ENCODE measurements around the gene AUTS2. TPM values are rescaled to one million over a fixed set of nuclear protein-coding genes. Genes with fewer than 3 reads are reported as not detected.

Gene AUTS2
- total RNA-seq, 4 donors from 2014 or later, result 14.9 to 27.2 (median 17.5) TPM

DNA sequence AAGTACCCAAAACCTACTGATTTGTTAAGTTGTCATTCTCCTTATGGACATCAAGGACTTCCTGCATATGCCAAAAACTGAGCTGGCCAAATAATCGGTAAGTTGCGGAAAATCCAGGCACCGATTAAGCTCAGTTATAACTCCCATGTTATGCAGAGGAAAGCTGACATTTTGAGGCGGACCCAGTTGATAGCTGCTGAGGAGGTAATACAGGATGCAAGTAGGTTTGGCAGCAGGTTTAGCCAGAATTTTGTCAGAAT is 808.6 kb downstream of the AUTS2 start:
- intact Hi-C loops (cut with DNase I), result no loop called here
- Histone ChIP-seq H3K4me1 (peaks cover 0 to 11% of the 10 kb centered on the region in 2 donors), H3K9me3 (no peaks in the 10 kb centered on the region), H3K36me3 (no peaks in the 10 kb centered on the region), H3K27me3 (no peaks in the 10 kb centered on the region), H3K27ac (no peak overlapping the region), H3K4me3 (replicated peaks in 1 of 3) (no peak overlapping the region)
- no peak for DNase-seq
- WGBS, 2 donors, result 89 to 95% methylated on average over 4 of the region's 4 CpGs
- TF ChIP-seq POLR2A (IDR thresholded peaks at IDR 0.05), result no peak
- TF ChIP-seq, protein P1, sequence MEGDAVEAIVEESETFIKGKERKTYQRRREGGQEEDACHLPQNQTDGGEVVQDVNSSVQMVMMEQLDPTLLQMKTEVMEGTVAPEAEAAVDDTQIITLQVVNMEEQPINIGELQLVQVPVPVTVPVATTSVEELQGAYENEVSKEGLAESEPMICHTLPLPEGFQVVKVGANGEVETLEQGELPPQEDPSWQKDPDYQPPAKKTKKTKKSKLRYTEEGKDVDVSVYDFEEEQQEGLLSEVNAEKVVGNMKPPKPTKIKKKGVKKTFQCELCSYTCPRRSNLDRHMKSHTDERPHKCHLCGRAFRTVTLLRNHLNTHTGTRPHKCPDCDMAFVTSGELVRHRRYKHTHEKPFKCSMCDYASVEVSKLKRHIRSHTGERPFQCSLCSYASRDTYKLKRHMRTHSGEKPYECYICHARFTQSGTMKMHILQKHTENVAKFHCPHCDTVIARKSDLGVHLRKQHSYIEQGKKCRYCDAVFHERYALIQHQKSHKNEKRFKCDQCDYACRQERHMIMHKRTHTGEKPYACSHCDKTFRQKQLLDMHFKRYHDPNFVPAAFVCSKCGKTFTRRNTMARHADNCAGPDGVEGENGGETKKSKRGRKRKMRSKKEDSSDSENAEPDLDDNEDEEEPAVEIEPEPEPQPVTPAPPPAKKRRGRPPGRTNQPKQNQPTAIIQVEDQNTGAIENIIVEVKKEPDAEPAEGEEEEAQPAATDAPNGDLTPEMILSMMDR (IDR thresholded peaks at IDR 0.05), result no peak

DNA sequence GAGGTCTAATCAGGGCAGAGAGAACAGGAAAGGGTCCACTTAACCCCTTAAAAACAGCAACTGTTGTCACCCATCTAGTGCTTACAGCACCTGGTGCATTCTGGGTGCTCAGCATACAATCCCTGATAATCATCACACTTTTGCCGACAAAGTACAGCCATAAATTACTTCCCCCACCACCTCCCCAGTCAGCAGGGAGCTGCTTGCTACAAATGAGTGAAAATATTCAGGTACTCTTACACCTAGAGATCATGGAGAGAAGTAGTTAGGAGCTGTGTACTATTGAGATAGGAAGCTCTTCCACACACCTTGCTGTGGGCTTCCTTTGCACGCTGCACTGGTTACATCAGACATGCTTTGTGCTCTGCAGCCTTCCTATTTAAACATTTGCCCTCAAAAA is 810.2 kb downstream of the AUTS2 start:
- no peak for DNase-seq
- intact Hi-C loops (cut with DNase I), result no loop called here

DNA sequence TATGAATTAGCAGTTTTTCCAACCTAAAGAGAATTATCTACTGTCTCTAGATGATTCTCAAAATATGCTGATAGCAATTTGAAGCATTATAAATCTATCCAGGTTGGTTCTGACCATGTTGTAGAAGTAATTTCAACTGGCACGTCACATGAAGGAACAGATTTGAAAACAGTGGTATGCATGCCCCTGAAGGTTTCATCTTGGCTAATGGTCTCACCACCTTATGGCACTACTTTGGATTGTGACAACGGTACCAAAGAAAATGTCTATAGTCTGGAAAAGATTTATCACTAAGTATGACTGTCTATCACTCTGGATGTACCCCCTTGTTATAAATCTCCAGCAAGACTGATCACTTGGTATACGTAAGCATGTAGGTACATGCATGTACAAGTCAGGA is 810.6 kb downstream of the AUTS2 start:
- TF ChIP-seq POLR2A (IDR thresholded peaks at IDR 0.05), result no peak
- TF ChIP-seq, protein P1 (IDR thresholded peaks at IDR 0.05), result no peak
- intact Hi-C loops (cut with DNase I), result no loop called here
- no peak for DNase-seq

More for the DNA sequence above, 810.2 kb downstream of the AUTS2 start:
- no peaks in the 10 kb centered on the region for H3K36me3 ChIP-seq
- peaks cover 0 to 4% of the 10 kb centered on the region in 2 donors for H3K4me1 ChIP-seq
- no peaks in the 10 kb centered on the region for H3K27me3 ChIP-seq
- TF ChIP-seq, protein P1 (IDR thresholded peaks at IDR 0.05), result no peak
- TF ChIP-seq POLR2A (IDR thresholded peaks at IDR 0.05), result no peak
- H3K27ac ChIP-seq, result no peak overlapping the region
- H3K9me3 ChIP-seq, result no peaks in the 10 kb centered on the region
- H3K4me3 ChIP-seq (replicated peaks in 1 of 3), result no peak overlapping the region
- WGBS, 2 donors, result 89 to 94% methylated on average over 2 of the region's 2 CpGs

DNA sequence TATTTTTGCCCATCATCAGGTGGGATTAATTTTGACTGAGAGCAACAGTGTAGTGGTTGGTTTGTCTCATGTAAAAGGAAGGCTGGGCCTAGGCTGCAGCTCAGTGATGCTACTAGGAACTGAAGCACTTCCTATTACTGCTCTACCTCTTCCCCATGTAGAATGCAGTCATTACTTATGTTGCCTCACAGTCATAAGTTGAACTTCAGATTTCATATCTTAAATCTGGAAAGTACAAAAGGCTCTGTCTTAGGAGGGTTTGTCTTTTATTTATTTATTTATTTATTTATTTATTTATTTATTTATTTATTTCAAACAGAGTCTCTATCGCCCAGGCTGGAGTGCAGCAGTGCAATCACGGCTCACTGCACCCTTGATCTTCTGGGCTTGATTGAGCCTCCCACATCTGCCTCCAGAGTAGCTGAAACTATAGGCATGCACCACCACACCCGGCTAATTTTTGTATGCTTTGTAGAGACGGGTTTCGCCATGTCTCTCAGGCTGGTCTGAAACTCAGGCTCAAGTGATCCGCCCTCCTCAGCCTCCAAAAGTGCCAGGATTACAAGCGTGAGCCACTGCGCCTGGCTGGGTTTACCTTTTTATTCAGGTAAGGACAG is 812.0 kb downstream of the AUTS2 start:
- TF ChIP-seq, protein P1 (IDR thresholded peaks at IDR 0.05), result no peak
- TF ChIP-seq POLR2A (IDR thresholded peaks at IDR 0.05), result no peak
- H3K36me3 ChIP-seq, result no peaks in the 10 kb centered on the region
- no peaks in the 10 kb centered on the region for H3K4me1 ChIP-seq
- DNase-seq, result peak in 1 of 2 donors; percentile 7
- H3K9me3 ChIP-seq, result no peaks in the 10 kb centered on the region
- no peak overlapping the region for H3K27ac ChIP-seq
- H3K27me3 ChIP-seq, result no peaks in the 10 kb centered on the region
- no peak overlapping the region for H3K4me3 ChIP-seq (replicated peaks in 1 of 3)
- intact Hi-C loops (cut with DNase I), result no loop called here
- WGBS, 2 donors, result 68 to 76% methylated on average over 8 of the region's 8 CpGs

More for the DNA sequence above, 810.6 kb downstream of the AUTS2 start:
- Histone ChIP-seq H3K36me3 (no peaks in the 10 kb centered on the region), H3K9me3 (no peaks in the 10 kb centered on the region), H3K27ac (no peak overlapping the region), H3K27me3 (no peaks in the 10 kb centered on the region), H3K4me1 (peaks cover 0 to under 1% of the 10 kb centered on the region in 2 donors), H3K4me3 (replicated peaks in 1 of 3) (no peak overlapping the region)
- 95% methylated on average over 3 of the region's 3 CpGs for WGBS, 2 donors

DNA sequence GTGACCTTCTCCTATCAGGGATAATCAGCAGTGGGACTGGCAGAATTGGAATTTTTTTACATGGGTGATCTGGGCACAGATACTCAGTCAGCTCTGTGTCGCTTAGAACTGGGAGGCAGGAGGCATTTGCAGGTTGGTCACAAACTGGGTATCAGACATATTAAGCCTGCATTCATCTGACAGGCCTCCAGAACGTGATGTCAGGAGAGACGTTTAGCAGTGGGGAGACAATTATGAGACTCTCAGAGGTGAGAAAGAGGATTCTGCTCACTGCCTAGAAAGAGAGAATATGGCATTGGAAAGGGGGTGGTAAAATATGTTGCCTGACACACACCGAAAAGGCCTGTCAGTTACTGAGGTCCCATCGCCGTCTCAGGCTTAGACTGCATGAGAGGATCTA is 816.1 kb downstream of the AUTS2 start:
- Histone ChIP-seq H3K4me3 (replicated peaks in 1 of 3) (no peak overlapping the region), H3K27ac (no peak overlapping the region), H3K9me3 (no peaks in the 10 kb centered on the region), H3K36me3 (no peaks in the 10 kb centered on the region), H3K27me3 (no peaks in the 10 kb centered on the region), H3K4me1 (no peaks in the 10 kb centered on the region)
- TF ChIP-seq POLR2A (IDR thresholded peaks at IDR 0.05), result no peak
- TF ChIP-seq, protein P1 (IDR thresholded peaks at IDR 0.05), result no peak
- no peak for DNase-seq
- intact Hi-C loops (cut with DNase I), result no loop called here
- 88 to 97% methylated on average over 6 of the region's 6 CpGs for WGBS, 2 donors

All from thyroid gland (tissue), 4 donors.